Peyer's patch (tissue), 4 donors: Measurements from ENCODE around the gene TM9SF4.

Source experiments
- CTCF ChIP-seq, 6 experiments: fragments of 450-650 bp in 4 of 6; fragments of 200-600 bp in 2 of 6; sonication (generic) in 1 of 6; IDR thresholded peaks; one replicate each; pipeline ENCODE4 v1.5.1; 2017 to 2019; ENCODE audit warnings: antibody characterized with exemption in 6 of 6, mild to moderate bottlenecking in 3 of 6, moderate library complexity in 1 of 6
- POLR2A ChIP-seq, 2 donors: fragments of 450-650 bp; IDR thresholded peaks; one replicate each; pipeline ENCODE4 v1.5.1; 2017; ENCODE audit warnings: antibody characterized with exemption in 2 of 2, mild to moderate bottlenecking in 2 of 2, moderate library complexity in 2 of 2

- TF ChIP-seq CTCF (IDR thresholded peaks at IDR 0.05) (no peak), POLR2A (IDR thresholded peaks at IDR 0.05) (no peak)
Measured at GRCh38 chr20:32199006-32199405, 89.5 kb downstream of the TM9SF4 start.
